GM12873 (cell line): ENCODE measurements around the gene CLSTN2.

Experiments used
- TF ChIP-seq, protein P1 (sequence below): IDR thresholded peaks from 2 replicates; pipeline ENCODE4 v1.5.1; 2012; ENCODE audit warnings: low read depth, mild to moderate bottlenecking, moderate library complexity, low read length, control low read depth; ENCODE audit not compliant: insufficient read depth; ENCODE audit errors: missing control alignments

CLSTN2 gene

DNA sequence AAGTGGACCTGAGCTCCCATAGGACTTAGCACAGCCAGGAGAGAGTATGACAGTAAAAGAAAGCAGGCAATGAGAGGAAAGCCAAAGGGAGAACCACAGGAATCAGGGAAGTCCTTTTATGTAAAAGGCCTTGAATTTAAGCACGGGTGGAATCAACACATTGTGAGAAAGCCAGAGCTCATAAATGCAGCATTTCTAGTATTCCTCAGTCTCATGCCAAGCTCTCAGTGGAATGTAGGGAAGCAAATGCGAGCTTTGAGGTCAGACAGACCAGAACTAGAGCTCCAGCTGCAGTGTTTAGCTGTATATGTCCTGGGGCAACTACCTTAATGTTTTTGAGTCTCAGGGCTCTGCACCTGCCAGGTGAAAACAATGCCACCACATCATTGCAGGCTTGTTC, 610.8 kb downstream of the CLSTN2 start:
- TF ChIP-seq, protein P1, sequence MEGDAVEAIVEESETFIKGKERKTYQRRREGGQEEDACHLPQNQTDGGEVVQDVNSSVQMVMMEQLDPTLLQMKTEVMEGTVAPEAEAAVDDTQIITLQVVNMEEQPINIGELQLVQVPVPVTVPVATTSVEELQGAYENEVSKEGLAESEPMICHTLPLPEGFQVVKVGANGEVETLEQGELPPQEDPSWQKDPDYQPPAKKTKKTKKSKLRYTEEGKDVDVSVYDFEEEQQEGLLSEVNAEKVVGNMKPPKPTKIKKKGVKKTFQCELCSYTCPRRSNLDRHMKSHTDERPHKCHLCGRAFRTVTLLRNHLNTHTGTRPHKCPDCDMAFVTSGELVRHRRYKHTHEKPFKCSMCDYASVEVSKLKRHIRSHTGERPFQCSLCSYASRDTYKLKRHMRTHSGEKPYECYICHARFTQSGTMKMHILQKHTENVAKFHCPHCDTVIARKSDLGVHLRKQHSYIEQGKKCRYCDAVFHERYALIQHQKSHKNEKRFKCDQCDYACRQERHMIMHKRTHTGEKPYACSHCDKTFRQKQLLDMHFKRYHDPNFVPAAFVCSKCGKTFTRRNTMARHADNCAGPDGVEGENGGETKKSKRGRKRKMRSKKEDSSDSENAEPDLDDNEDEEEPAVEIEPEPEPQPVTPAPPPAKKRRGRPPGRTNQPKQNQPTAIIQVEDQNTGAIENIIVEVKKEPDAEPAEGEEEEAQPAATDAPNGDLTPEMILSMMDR: no peak

DNA sequence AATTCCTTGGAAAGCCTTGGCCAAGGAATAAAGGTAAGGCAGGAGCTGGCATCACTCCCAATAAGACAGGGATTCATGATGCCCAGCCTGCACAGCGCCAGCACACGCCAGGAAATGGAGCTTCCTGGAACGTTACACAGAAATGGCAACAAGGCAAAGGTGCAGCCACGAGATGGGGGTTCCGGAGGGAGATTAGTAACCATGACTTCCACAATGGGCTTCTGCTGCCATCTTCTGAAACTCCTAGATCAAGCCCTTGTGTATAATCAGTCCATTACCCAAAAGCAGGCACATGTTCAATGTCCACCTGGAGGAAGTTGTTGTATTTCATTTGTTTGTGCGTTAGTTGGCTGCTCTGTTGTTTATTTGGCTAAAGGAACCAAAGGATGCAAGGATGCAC, 611.7 kb downstream of the CLSTN2 start:
- TF ChIP-seq, protein P1: no peak

DNA sequence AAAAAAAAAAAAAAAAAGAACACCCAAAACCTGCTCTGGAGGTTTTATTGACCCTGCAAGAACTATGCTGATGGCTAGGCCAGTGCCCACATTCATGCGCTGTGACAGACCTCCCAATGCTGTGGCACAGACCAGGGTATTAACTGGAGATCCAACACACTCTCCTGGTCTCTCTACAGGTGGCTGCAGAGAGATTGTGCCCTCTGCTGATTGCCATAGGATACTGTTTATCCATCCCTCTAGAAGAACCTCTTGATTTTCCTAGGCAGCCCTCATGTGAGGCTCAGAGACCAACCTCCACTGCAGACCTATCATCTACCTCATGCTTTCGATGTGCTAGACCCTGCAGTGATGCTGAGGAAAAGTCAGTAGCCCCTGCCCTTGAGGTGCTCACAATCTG, 617.4 kb downstream of the CLSTN2 start:
- TF ChIP-seq, protein P1: peak; percentile 26

DNA sequence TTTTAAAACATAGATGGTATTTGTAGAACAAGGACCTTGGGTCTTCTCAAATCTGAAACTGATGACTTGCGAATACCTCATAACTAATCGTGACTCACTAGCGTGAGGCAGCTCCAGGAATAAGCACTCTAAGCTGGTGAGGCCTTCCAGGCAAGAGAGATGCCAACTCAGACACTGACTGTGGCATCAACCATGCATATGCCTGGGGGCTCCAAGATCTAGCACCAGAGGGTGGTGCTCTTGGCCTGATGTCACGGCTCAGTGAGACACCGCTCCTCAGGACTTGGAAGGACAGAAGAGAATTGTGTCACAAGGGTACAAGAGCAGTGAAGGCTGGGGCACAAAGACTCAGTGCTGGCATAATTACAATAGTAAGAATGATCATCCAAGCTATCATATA, 617.9 kb downstream of the CLSTN2 start:
- TF ChIP-seq, protein P1: no peak

DNA sequence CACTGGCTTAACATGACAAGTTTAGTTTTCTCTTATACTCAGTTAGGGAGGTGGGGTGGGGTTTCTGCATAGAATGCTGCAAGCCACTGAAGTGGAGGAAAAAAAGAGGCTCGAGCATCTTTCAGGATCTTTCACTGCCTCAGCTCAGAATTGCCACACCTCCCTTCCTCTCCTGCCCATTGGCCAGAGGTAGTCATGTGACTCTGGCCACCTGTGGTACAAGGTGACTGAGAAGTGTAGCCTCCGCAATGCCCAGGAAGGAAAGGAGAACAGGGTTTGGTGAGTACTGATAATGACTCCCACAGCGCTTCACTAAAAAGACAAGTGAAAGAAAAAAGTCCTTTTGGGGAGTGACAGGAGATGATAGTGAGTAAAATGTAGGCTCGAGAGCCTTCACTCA, 618.6 kb downstream of the CLSTN2 start:
- TF ChIP-seq, protein P1: no peak

DNA sequence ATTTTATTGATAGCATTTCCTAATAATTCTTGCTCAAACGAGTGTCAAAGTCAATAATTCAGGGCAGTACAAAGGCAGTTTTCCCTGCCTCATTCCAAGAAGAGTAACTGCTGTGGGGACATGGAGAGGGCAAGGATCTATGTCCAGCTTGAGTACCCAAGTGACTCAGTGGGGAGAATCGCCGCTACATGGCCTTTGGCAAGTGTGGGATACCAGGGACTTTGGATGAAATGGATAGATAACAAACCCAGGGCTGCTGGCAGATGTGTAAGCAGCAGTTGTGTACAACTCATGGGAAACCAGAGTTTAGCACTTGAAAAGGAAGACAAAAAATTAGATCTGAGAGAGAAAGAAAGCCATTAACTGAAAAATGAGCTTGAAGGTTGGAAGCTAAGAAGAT, 620.7 kb downstream of the CLSTN2 start:
- TF ChIP-seq, protein P1: no peak

DNA sequence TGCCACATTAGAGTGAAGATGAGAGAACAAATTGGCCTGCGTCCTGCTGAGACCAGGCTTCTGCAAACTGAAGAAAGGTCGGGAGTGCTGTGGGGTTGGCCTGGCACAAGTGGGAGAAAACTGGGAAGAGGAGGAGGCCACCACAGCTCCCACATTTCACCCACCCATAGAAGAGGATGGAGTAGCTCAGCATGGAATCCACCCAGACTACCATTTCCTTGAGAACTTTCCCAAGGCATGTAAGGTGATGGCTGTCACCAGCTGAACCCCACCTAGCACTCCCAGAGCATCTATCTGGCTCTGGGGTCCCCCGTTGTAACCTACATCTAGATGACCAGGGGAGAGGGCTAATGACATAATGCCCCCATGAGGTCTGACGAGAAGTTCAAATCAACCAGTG, 622.5 kb downstream of the CLSTN2 start:
- TF ChIP-seq, protein P1: no peak

DNA sequence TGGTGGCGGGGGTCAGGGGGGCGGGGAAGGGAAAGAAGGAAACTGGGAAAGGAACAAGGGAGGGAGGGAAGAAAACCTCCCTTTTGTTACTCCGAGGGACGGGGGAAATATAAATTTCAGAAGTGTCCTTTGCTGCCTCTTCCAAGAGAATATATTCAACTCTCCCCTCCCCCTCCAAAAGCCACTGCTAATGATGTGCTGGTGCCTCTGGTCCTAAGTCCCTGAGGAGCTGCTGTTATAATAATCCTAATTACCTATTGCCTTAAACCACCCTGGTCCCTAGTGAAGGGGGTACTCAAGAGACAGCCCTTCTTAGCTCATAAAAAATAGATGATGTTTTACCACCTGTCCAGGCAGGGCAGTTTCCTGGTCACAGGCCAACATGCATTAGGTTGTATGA, 624.6 kb downstream of the CLSTN2 start:
- TF ChIP-seq, protein P1: no peak
